22Rv1 (cell line): Measurements from ENCODE around the gene NR2F1-AS1.

Experiments
- ZFX ChIP-seq: fragments of 450-650 bp; IDR thresholded peaks from 2 replicates; pipeline ENCODE4 v1.6.1; 2017; ENCODE audit warnings: antibody characterized with exemption, borderline replicate concordance
- TF ChIP-seq, protein P1 (sequence below): fragments of 450-650 bp; IDR thresholded peaks from 2 replicates; pipeline ENCODE4 v1.5.1; 2017; ENCODE audit warnings: mild to moderate bottlenecking

DNA sequence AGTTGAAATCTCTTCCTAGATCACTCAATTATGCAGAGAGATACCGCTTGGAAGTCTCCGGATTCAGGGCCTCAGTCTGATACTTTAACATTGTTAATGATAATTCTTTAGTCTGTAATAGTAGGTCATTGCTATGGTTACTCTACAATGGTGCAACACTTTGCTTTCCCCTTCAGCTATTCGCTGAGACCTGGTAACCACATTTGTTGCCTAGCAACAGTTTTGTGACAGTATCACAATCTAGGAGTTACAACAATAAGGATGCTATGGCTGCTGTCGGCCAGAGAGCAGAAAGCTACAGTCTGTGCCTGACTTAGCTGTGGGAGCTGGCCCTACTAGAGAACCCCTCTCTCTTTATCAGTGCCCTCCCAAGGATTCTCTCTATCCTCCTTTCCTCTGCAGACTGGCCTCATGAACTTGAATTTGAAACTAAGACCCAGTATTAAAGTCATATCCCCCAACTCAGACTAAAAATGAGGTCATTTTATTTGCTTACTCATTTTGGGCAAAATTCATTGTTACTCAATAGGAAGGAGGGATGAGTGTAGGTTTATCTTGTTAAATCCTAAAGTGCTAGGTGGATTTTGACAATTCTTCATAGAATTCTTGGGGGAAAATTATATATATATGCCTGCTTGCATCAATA is 41.3 kb upstream of the NR2F1-AS1 start:
- TF ChIP-seq, protein P1, sequence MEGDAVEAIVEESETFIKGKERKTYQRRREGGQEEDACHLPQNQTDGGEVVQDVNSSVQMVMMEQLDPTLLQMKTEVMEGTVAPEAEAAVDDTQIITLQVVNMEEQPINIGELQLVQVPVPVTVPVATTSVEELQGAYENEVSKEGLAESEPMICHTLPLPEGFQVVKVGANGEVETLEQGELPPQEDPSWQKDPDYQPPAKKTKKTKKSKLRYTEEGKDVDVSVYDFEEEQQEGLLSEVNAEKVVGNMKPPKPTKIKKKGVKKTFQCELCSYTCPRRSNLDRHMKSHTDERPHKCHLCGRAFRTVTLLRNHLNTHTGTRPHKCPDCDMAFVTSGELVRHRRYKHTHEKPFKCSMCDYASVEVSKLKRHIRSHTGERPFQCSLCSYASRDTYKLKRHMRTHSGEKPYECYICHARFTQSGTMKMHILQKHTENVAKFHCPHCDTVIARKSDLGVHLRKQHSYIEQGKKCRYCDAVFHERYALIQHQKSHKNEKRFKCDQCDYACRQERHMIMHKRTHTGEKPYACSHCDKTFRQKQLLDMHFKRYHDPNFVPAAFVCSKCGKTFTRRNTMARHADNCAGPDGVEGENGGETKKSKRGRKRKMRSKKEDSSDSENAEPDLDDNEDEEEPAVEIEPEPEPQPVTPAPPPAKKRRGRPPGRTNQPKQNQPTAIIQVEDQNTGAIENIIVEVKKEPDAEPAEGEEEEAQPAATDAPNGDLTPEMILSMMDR: no peak
- no peak for TF ChIP-seq ZFX
